GM12892 (cell line): ENCODE results near the gene NCAM1.

Source experiments
- POLR2A ChIP-seq: IDR thresholded peaks from 2 replicates; pipeline ENCODE4 v1.6.1; 2011; ENCODE audit warnings: low read depth, low read length, control low read depth
- POLR2AphosphoS5 ChIP-seq: IDR thresholded peaks from 2 replicates; pipeline ENCODE4 v1.6.1; 2011; ENCODE audit warnings: low read depth, low read length, control low read depth
- TAF1 ChIP-seq: IDR thresholded peaks from 2 replicates; pipeline ENCODE4 v1.6.1; 2011; ENCODE audit warnings: low read depth, mild to moderate bottlenecking, control low read depth, low read length, borderline replicate concordance

- TF ChIP-seq POLR2A (no peak), TAF1 (no peak), POLR2AphosphoS5 (no peak)
Measured at GRCh38 chr11:113293936-113294335, 332.7 kb downstream of the NCAM1 start.
